PC-9 (cell line): Measurements from ENCODE around the gene TMEM9. TPM values are rescaled to one million over a fixed set of nuclear protein-coding genes. Genes with fewer than 3 reads are reported as not detected.

Experiments used
- BruUV-seq: library from RNA; stranded (reverse); fragments of 400-500 nt; replicated peaks from 2 replicates; lab custom pipeline; 2021; lab: Mats Ljungman, UMichigan
- CTCF ChIA-PET: fragments of 300-600 bp; sonication (Branson Sonifier 250); formaldehyde crosslinking; loops from one replicate; lab custom pipeline; 2022; ENCODE audit warnings: antibody characterized with exemption; lab: Charles Lee
- POLR2A ChIA-PET: fragments of 300-600 bp; sonication (Branson Sonifier 250); formaldehyde crosslinking; loops from one replicate; lab custom pipeline; 2022; ENCODE audit warnings: antibody characterized with exemption; ENCODE audit not compliant: unreplicated experiment; lab: Charles Lee
- DNase-seq, 2 experiments: peaks; one replicate each; pipeline versions ENCODE4 v3.0.0 to v3.0.0-alpha.2; 2015 to 2022; ENCODE audit warnings: mixed read lengths in 1 of 2
- H2AFZ ChIP-seq: fragments of 200-600 bp; sonication (generic); 2 replicates; pipeline ENCODE4 v1.8.1; 2017; ENCODE audit warnings: antibody characterized with exemption
- H3F3A ChIP-seq: fragments of 200-600 bp; sonication (generic); 2 replicates; pipeline ENCODE4 v1.8.1; 2017; ENCODE audit warnings: antibody characterized with exemption, mild to moderate bottlenecking, low read depth; ENCODE audit not compliant: insufficient read depth
- H3K27ac ChIP-seq: fragments of 200-600 bp; sonication (generic); 2 replicates; pipeline ENCODE4 v1.6.1; 2016; ENCODE audit warnings: mixed run types
- H3K27me3 ChIP-seq: fragments of 200-600 bp; sonication (generic); 2 replicates; pipeline ENCODE4 v1.6.1; 2016; ENCODE audit warnings: low read depth, mixed run types; ENCODE audit not compliant: insufficient read depth
- H3K36me3 ChIP-seq: fragments of 200-600 bp; sonication (generic); 2 replicates; pipeline ENCODE4 v1.6.1; 2016; ENCODE audit warnings: low read depth, mixed run types
- H3K4me1 ChIP-seq: fragments of 200-600 bp; sonication (generic); replicated peaks from 2 replicates; pipeline ENCODE4 v1.6.1; 2016; ENCODE audit warnings: mixed run types; ENCODE audit not compliant: insufficient read depth
- H3K4me2 ChIP-seq: fragments of 200-600 bp; sonication (generic); 2 replicates; pipeline ENCODE4 v1.6.1; 2017; ENCODE audit warnings: mixed run types
- H3K4me3 ChIP-seq: fragments of 200-600 bp; sonication (generic); 2 replicates; pipeline ENCODE4 v1.6.1; 2016; ENCODE audit warnings: mixed run types
- H3K79me2 ChIP-seq: fragments of 200-600 bp; sonication (generic); 2 replicates; pipeline ENCODE4 v1.6.1; 2017; ENCODE audit warnings: low read depth, mixed run types
- H3K9me2 ChIP-seq: fragments of 200-600 bp; sonication (generic); 2 replicates; pipeline ENCODE4 v1.8.1; 2017; ENCODE audit warnings: mild to moderate bottlenecking; ENCODE audit not compliant: insufficient read depth
- H3K9me3 ChIP-seq: fragments of 200-600 bp; sonication (generic); 2 replicates; pipeline ENCODE4 v1.8.1; 2016; ENCODE audit warnings: low read depth; ENCODE audit not compliant: insufficient read depth
- H4K20me1 ChIP-seq: fragments of 200-600 bp; sonication (generic); 2 replicates; pipeline ENCODE4 v1.8.1; 2017; ENCODE audit not compliant: insufficient read depth
- EZH2 ChIP-seq: fragments of 200-600 bp; sonication (generic); IDR thresholded peaks from 2 replicates; pipeline ENCODE4 v1.8.0; 2017; ENCODE audit warnings: antibody characterized with exemption, low read depth
- intact Hi-C: fragments of 100-400 bp; cut with micrococcal nuclease; formaldehyde crosslinking; loops from one replicate; pipeline ENCODE4 v1.10.0; 2022; ENCODE audit not compliant: unreplicated experiment
- total RNA-seq: library from RNA; stranded (reverse); gene quantifications from 2 replicates; pipeline ENCODE4 v1.2.3, GENCODE V29; 2021
- TF ChIP-seq, protein P1 (sequence below): fragments of 200-600 bp; sonication (generic); conservative IDR thresholded peaks from 2 replicates; pipeline ENCODE4 v1.6.1; 2017; ENCODE audit warnings: mixed run types, antibody characterized with exemption, mild to moderate bottlenecking, moderate library complexity

Gene TMEM9
- total RNA-seq, 1 experiment from 2014 or later, result 94.3 TPM

DNA sequence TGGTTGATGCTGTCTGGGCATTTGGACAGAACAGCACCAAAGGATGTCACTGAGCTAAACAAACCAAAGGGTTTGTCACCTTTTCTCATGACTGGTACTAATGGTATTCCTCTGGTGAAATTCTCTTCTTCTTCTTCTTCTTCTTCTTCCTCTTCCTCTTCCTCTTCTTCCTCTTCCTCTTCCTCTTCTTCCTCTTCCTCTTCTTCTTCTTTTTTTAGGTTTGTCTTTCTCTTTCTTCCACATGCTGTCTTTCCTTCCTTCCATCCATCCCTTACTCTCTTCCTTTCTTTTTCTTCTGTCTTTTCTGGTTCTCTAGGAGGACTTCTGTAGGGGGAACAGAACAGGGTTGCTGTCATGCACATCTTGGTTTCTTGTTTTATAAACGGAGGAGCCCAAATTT lies 27.0 kb upstream of the TMEM9 start:
- TF ChIP-seq EZH2, result no peak
- TF ChIP-seq, protein P1, sequence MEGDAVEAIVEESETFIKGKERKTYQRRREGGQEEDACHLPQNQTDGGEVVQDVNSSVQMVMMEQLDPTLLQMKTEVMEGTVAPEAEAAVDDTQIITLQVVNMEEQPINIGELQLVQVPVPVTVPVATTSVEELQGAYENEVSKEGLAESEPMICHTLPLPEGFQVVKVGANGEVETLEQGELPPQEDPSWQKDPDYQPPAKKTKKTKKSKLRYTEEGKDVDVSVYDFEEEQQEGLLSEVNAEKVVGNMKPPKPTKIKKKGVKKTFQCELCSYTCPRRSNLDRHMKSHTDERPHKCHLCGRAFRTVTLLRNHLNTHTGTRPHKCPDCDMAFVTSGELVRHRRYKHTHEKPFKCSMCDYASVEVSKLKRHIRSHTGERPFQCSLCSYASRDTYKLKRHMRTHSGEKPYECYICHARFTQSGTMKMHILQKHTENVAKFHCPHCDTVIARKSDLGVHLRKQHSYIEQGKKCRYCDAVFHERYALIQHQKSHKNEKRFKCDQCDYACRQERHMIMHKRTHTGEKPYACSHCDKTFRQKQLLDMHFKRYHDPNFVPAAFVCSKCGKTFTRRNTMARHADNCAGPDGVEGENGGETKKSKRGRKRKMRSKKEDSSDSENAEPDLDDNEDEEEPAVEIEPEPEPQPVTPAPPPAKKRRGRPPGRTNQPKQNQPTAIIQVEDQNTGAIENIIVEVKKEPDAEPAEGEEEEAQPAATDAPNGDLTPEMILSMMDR, result no peak
- no peaks in the 10 kb centered on the region for H4K20me1 ChIP-seq
- no TSS peak for BruUV-seq
- no peak overlapping the region for H2AFZ ChIP-seq
- intact Hi-C loops, result no loop called here
- no peaks in the 10 kb centered on the region for H3K9me2 ChIP-seq
- ChIA-PET POLR2A (no interaction called here), CTCF (no interaction called here)
- peaks cover 12% of the 10 kb centered on the region for H3F3A ChIP-seq
- no peak overlapping the region for H3K4me3 ChIP-seq
- H3K27ac ChIP-seq, result no peak overlapping the region
- no peaks in the 10 kb centered on the region for H3K36me3 ChIP-seq
- H3K4me1 ChIP-seq, result peaks cover 11% of the 10 kb centered on the region; the same call in 1 of the 2 replicates
- H3K27me3 ChIP-seq, result no peaks in the 10 kb centered on the region
- H3K9me3 ChIP-seq, result no peaks in the 10 kb centered on the region
- DNase-seq, result no peak
- H3K4me2 ChIP-seq, result no peak overlapping the region
- H3K79me2 ChIP-seq, result no peaks in the 10 kb centered on the region

DNA sequence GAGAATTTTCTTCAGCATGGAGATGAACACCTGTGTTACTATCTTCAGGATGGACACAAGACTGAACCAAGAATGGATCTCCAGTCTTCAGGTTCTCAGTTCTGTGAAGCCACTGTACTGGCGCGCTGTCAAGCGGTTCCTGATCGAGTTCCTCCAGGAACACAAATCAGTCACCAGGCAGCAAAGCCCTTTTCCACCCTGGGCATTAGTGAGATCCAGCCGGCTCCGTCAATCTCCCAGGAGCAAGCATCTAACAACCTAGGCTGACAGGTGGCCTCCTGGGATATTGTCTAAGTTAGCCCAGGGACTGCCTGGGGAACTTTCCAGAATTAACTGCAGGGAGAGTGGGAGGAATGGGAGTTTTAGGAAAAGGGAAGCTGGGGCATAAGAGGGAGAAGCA lies 26.6 kb upstream of the TMEM9 start:
- TF ChIP-seq, protein P1, result no peak
- no peak for TF ChIP-seq EZH2
- H3K79me2 ChIP-seq, result no peaks in the 10 kb centered on the region
- POLR2A ChIA-PET, result no interaction called here
- no peak overlapping the region for H2AFZ ChIP-seq
- CTCF ChIA-PET, result no interaction called here
- H3K27ac ChIP-seq, result no peak overlapping the region
- BruUV-seq, result no TSS peak
- H3K4me1 ChIP-seq, result peaks cover 11% of the 10 kb centered on the region; the same call in 1 of the 2 replicates
- peaks cover 12% of the 10 kb centered on the region for H3F3A ChIP-seq
- no peak overlapping the region for H3K4me3 ChIP-seq
- no peaks in the 10 kb centered on the region for H3K27me3 ChIP-seq
- H3K4me2 ChIP-seq, result no peak overlapping the region
- no peaks in the 10 kb centered on the region for H3K9me2 ChIP-seq
- no peak for DNase-seq
- H4K20me1 ChIP-seq, result no peaks in the 10 kb centered on the region
- no peaks in the 10 kb centered on the region for H3K9me3 ChIP-seq
- intact Hi-C loops, result no loop called here
- H3K36me3 ChIP-seq, result no peaks in the 10 kb centered on the region

DNA sequence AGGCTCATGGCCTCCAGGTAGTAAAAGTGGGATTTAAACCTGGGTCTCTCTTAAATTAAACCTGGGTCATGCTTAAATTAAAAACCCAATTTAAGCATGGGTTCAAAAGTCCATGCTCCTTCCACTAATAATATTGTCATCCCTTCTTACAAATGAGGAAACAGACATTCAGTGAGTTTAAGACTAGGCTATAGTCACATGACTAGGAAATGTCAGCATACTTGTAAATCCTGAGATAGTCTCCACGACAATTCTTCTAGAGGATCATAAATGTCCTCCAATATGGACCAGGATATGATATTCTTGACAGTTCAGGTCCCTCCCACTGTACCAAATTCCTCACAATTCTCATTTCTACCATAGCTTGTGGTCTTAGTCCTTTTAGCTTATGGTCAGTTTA lies 25.9 kb upstream of the TMEM9 start:
- no peak for DNase-seq
- H3K9me3 ChIP-seq, result no peaks in the 10 kb centered on the region

More for the DNA sequence above, 25.9 kb upstream of the TMEM9 start:
- Histone ChIP-seq H3K36me3 (no peaks in the 10 kb centered on the region), H3K79me2 (no peaks in the 10 kb centered on the region), H3K4me1 (peaks cover 11% of the 10 kb centered on the region; the same call in 1 of the 2 replicates), H3K27me3 (no peaks in the 10 kb centered on the region), H3K27ac (no peak overlapping the region), H4K20me1 (no peaks in the 10 kb centered on the region), H3K9me2 (no peaks in the 10 kb centered on the region), H3F3A (peaks cover 12% of the 10 kb centered on the region), H3K4me3 (no peak overlapping the region), H2AFZ (no peak overlapping the region), H3K4me2 (no peak overlapping the region)
- intact Hi-C loops, result no loop called here
- CTCF ChIA-PET, result interaction anchor here (0.7 kb wide), 1 partner anchor 47 kb away, joined by 3 read pairs; no protein-coding TSS in a partner anchor
- POLR2A ChIA-PET, result no interaction called here
- no peak for TF ChIP-seq EZH2
- TF ChIP-seq, protein P1, result no peak
- BruUV-seq, result no TSS peak
